NT2/D1 (cell line): ENCODE measurements around the gene ZDHHC8.

Experiments
- DNase-seq: peaks from one replicate; pipeline ENCODE4 v3.0.0-alpha.2; 2011; ENCODE audit warnings: low read depth, low spot score
- H3K27me3 ChIP-seq: 2 replicates; pipeline ENCODE4 v1.6.0; 2011; ENCODE audit warnings: mild to moderate bottlenecking; ENCODE audit not compliant: insufficient read length, insufficient read depth
- H3K36me3 ChIP-seq: 2 replicates; pipeline ENCODE4 v1.6.1; 2011; ENCODE audit warnings: mild to moderate bottlenecking, low read length, mixed read lengths; ENCODE audit not compliant: insufficient read depth, insufficient read length
- H3K4me1 ChIP-seq: 2 replicates; pipeline ENCODE4 v1.5.1; 2011; ENCODE audit not compliant: insufficient read depth, insufficient read length
- H3K4me3 ChIP-seq: 2 replicates; pipeline ENCODE4 v1.5.1; 2011; ENCODE audit warnings: low read depth; ENCODE audit not compliant: insufficient read length
- H3K9ac ChIP-seq: 2 replicates; pipeline ENCODE4 v1.6.0; 2011; ENCODE audit warnings: low read depth; ENCODE audit not compliant: insufficient read length
- H3K9me3 ChIP-seq: 2 replicates; pipeline ENCODE4 v1.5.1; 2011; ENCODE audit warnings: mild to moderate bottlenecking, low read length; ENCODE audit not compliant: insufficient read depth
- SUZ12 ChIP-seq: IDR thresholded peaks from 2 replicates; pipeline ENCODE4 v1.6.1; 2011; ENCODE audit not compliant: insufficient read length, insufficient read depth; ENCODE audit errors: extremely low read depth
- YY1 ChIP-seq: IDR thresholded peaks from 2 replicates; pipeline ENCODE4 v1.6.1; 2011; ENCODE audit not compliant: insufficient read length, insufficient read depth
- ZNF274 ChIP-seq: IDR thresholded peaks from 2 replicates; pipeline ENCODE4 v1.6.1; 2011; ENCODE audit warnings: mild to moderate bottlenecking, low read depth, low read length

Gene ZDHHC8

GRCh38 chr22:20179455-20180244, 48.0 kb downstream of the ZDHHC8 start:
- Histone ChIP-seq H3K4me1 (peaks cover 4% of the 10 kb centered on the region), H3K4me3 (no peak overlapping the region), H3K9me3 (no peaks in the 10 kb centered on the region), H3K9ac (no peak overlapping the region), H3K27me3 (no peaks in the 10 kb centered on the region), H3K36me3 (no peaks in the 10 kb centered on the region)
- TF ChIP-seq ZNF274 (no peak), SUZ12 (no peak), YY1 (no peak)
- no peak for DNase-seq

- Histone ChIP-seq H3K9ac (no peak overlapping the region), H3K4me3 (no peak overlapping the region)
Measured at GRCh38 chr22:20180245-20180630, 48.6 kb downstream of the ZDHHC8 start.

GRCh38 chr22:20180640-20181039, 49.0 kb downstream of the ZDHHC8 start:
- no peaks in the 10 kb centered on the region for H3K9me3 ChIP-seq
- peaks cover 2% of the 10 kb centered on the region for H3K4me1 ChIP-seq
- H3K9ac ChIP-seq: no peak overlapping the region
- TF ChIP-seq ZNF274 (no peak), YY1 (no peak), SUZ12 (no peak)
- no peak overlapping the region for H3K4me3 ChIP-seq
- H3K27me3 ChIP-seq: no peaks in the 10 kb centered on the region
- no peak for DNase-seq
- no peaks in the 10 kb centered on the region for H3K36me3 ChIP-seq

More at GRCh38 chr22:20180245-20180630, 48.6 kb downstream of the ZDHHC8 start:
- peaks cover 2% of the 10 kb centered on the region for H3K4me1 ChIP-seq
- TF ChIP-seq SUZ12 (no peak), YY1 (no peak), ZNF274 (no peak)
- no peaks in the 10 kb centered on the region for H3K27me3 ChIP-seq
- H3K36me3 ChIP-seq: no peaks in the 10 kb centered on the region
- no peaks in the 10 kb centered on the region for H3K9me3 ChIP-seq
- DNase-seq: no peak

- H3K9me3 ChIP-seq: no peaks in the 10 kb centered on the region
- TF ChIP-seq YY1 (no peak), SUZ12 (no peak), ZNF274 (no peak)
- H3K36me3 ChIP-seq: no peaks in the 10 kb centered on the region
- no peaks in the 10 kb centered on the region for H3K27me3 ChIP-seq
- no peak overlapping the region for H3K9ac ChIP-seq
- no peak for DNase-seq
- peaks cover 2% of the 10 kb centered on the region for H3K4me1 ChIP-seq
- no peak overlapping the region for H3K4me3 ChIP-seq
Measured at GRCh38 chr22:20181194-20181883, 49.7 kb downstream of the ZDHHC8 start.

GRCh38 chr22:20181884-20182236, 50.3 kb downstream of the ZDHHC8 start:
- H3K4me3 ChIP-seq: no peak overlapping the region
- H3K9me3 ChIP-seq: no peaks in the 10 kb centered on the region
- no peak overlapping the region for H3K9ac ChIP-seq
- no peaks in the 10 kb centered on the region for H3K27me3 ChIP-seq
- TF ChIP-seq SUZ12: no peak
- TF ChIP-seq ZNF274: no peak
- no peak for TF ChIP-seq YY1
- peaks cover 2% of the 10 kb centered on the region for H3K4me1 ChIP-seq
- H3K36me3 ChIP-seq: no peaks in the 10 kb centered on the region
- DNase-seq: no peak

GRCh38 chr22:20182365-20182764, 50.8 kb downstream of the ZDHHC8 start:
- DNase-seq: no peak
- no peaks in the 10 kb centered on the region for H3K4me1 ChIP-seq
- no peaks in the 10 kb centered on the region for H3K36me3 ChIP-seq
- TF ChIP-seq YY1 (no peak), SUZ12 (no peak), ZNF274 (no peak)
- no peaks in the 10 kb centered on the region for H3K27me3 ChIP-seq
- H3K9ac ChIP-seq: no peak overlapping the region
- H3K4me3 ChIP-seq: no peak overlapping the region
- no peaks in the 10 kb centered on the region for H3K9me3 ChIP-seq

- no peaks in the 10 kb centered on the region for H3K9me3 ChIP-seq
- H3K4me3 ChIP-seq: no peak overlapping the region
- no peak overlapping the region for H3K9ac ChIP-seq
- H3K4me1 ChIP-seq: no peaks in the 10 kb centered on the region
- no peak for DNase-seq
- H3K36me3 ChIP-seq: no peaks in the 10 kb centered on the region
- no peak for TF ChIP-seq YY1
- no peak for TF ChIP-seq ZNF274
- TF ChIP-seq SUZ12: no peak
- H3K27me3 ChIP-seq: no peaks in the 10 kb centered on the region
Measured at GRCh38 chr22:20183101-20183500, 51.5 kb downstream of the ZDHHC8 start.
